ENCODE data around the gene TRIM38.
"Not testable (repeated sequence)": the region's sequence is repeated elsewhere in the genome, so short reads cannot be mapped to it uniquely, and the experiment has no call there.

TRIM38 gene

DNA sequence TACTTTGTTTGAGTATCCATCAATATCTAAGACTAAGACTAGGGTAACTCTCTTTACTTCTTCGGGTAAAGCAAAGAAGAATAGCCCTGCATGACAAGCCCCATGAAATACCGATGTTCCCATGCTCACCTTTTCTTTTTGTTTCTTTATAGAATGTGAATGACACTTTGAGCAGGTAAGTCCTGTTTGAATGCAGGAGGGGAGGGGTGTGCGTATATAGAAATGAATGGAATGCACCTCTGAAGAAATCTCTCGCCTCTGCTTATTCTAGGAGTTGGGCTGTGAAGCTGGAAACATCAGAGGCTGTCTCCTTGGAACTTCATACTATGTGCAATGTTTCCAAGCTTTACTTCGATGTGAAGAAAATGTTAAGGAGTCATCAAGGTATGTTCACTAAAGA is 10.3 kb downstream of the TRIM38 start:
- DNase-seq, result no peak

DNA sequence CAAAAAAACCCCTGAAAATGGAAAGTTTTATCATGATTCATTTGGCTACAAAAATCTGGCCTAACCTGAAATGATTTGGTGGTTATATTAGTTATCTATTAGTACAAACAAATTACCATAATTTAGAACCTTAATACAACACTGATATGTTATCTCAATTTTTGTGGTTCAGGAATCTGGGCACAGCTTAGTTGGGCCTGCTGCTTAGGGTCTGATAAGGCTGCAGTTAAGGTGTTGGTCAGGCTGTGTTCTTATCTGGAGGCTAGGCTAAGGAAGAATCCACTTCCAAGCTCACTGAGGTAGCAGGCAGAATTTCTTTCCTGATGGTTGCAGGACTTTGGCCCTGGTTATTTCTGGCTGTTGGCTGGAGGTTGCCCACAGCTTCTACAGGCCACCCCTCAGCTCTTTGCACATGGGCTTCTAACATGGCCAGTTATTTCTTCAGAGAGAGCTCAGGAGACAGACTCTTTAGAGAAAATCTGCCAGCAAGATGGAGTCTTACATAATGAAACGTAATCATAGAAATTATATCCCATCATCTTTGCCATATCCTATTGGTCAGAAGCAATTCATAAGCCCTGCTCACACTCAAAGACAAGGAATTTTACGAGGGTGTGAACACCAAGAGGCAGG is 11.4 kb downstream of the TRIM38 start:
- no peak for DNase-seq

DNA sequence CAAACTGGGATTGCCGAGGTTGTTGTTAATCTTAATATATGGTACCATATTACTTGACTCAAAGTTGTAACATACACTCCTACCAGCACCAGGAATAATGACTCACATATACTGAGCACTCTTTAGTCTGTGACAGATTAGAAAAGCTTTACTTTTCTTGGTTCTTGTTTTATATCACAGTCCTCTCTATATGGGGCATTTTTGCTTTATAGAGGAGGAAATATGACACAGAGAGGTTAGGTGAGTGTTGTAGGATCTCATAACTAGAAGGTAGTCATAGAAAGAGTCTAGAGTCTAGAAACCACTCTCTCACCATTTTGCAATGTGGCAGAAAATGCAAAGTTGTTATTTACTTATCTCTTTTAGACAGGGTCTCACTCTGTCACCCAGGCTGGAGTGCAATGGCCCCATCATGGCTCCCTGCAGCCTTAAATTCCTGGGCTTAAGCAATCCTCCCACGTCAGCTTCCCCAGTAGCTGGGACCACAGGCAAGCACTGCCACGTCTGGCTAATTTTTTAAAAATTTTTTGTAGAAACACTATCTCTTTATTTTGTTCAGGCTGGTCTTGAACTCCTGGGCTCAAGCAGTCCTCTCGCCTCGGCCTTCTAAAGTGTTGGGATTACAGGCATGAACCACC is 13.4 kb downstream of the TRIM38 start:
- no peak for DNase-seq

DNA sequence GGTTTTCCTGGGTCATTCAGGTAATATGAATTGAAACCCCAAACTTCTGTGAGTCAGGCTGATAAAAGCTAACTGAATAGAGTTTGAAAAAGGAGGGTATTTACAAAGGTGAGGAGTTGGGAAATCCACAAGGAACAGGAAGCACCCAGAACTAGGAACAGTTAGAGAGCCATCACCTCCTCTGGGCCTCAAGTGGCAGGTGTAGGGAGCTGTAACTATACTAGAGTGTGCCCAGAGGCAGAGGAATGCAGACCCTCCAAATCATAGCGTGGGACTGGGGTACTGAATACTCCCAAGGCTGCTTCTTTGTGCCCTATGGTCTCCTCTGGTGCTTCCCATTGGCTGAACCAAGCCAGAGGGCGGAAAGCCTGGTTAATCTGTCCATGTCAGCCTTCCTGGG is 18.3 kb downstream of the TRIM38 start:
- DNase-seq, result no peak

DNA sequence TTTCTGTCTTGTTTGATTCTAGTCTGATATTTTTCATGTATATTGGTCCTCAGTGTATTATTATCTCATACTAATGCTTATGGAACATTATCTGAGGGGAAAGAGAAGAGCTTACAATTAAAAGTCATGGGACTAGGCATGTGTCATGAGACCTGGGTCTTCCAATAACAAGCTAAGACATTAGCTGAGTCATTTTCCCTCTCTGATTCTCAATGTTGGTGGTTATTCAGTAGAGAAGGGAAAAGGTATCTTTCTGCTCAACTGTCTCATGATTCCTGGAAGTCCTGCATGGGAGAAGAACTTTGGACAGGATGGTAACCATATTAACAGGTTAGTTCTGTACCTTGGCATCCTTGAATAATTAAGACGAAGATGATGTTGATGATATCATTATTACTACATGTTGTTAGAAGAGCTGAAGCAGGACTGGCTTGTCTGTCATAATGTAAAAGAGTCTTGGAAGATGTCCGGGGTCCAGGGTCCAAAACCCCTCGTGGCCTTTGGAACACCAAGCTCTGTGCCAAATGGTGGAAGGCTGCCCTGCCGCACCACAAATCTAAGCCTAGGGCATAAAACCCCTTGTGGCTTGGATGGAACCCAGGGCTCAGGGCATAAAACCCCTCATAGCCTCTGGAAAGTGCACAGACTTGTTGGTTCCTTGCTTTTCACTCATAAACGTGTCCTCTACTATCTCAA is 19.1 kb downstream of the TRIM38 start:
- no peak for DNase-seq

DNA sequence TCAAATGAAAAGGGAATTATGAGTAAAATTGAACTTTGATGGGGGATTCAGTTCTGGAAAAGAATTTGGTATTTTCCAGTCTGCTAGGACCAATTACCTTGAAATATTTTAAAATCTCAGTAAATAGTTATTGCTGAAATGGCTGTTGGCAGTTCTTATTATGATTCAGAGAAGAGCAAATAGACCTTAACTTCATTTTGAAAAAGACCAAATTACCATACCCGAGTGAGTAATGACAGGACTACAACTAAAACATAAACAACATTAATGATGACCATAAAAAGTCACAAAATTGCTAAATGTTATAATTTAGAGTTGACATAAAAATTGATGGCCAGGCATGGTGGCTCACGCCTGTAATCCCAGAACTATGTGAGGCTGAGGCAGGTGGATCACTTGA is 21.7 kb downstream of the TRIM38 start:
- no peak for DNase-seq

DNA sequence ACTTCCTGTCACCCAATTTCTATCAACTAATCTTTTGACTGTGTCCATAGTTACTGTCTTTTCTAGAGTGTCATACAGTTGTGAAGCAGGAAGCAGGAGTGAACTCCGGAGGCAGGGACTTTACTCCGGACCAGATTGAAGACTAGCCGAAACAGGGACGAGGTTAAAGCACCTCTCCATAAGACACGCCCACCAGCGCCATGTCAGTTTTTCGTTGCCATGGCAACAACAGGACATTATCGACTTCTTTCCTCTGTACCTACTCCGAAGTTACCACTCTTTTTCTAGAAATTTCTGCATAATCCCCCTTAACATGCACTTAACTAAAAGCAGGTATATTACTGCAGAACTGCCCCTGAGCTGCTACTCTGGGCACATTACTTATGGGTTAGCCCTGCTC is 25.2 kb downstream of the TRIM38 start:
- DNase-seq, result no peak

DNA sequence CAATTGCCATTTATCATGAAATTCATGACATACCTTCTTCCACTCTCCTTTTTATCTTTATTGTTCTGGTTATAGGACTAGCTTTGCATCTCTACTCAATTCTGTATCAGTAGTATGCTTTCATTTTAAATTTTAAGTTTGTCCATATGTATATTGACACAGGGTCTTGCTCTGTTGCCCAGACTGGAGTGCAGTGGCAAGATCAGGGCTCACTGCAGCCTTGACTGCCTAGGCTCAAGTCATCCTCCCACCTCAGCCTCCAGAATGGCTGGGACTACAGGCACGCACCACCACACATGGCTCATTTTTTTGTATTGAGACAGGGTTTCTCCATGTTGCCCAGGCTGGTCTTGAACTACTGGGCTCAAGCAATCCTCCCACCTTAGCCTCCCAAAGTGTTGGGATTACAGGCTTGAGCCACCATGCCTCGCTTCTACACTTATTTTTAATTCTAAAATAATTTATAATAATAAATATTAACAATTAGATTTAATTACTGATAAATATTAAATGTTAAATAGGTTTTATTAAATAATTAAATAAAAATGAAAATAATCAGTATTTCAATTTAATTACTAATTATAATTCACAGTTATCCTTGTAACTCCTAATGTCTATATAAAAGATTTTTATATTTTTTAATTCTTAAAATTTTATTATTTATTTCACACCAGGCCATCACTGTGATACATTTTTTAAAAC is 27.7 kb downstream of the TRIM38 start:
- DNase-seq, result no peak

DNA sequence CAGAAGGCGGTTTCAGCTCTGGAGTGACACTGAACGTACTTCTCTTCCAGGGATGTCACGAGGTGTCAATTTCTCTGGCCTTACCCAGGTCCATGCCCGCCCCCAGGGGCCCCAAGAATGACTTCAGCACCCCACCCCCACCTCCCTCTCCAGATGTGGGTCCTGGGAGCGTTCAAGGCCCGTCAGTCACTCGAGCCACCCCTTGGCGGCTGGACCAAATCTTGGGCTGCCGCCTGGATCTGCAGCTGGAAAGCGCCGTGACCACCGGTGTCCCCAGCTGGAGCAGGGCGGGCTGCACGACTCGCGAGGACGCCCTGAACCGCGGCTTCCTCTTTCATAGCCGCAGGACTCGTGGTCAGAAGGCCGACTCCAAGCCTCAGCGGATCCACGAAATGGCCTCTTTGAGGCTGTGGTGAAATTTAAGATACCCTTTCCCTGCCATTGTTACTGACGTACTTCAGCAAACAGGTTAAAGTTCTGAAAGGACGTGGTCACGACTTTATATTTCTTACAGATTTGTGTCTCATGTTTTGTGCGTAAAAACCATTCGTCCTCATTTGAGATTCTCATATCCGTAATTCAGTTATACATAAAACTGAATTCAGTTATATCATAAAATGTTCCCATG is 29.3 kb downstream of the TRIM38 start:
- peak; percentile 96 for DNase-seq

DNA sequence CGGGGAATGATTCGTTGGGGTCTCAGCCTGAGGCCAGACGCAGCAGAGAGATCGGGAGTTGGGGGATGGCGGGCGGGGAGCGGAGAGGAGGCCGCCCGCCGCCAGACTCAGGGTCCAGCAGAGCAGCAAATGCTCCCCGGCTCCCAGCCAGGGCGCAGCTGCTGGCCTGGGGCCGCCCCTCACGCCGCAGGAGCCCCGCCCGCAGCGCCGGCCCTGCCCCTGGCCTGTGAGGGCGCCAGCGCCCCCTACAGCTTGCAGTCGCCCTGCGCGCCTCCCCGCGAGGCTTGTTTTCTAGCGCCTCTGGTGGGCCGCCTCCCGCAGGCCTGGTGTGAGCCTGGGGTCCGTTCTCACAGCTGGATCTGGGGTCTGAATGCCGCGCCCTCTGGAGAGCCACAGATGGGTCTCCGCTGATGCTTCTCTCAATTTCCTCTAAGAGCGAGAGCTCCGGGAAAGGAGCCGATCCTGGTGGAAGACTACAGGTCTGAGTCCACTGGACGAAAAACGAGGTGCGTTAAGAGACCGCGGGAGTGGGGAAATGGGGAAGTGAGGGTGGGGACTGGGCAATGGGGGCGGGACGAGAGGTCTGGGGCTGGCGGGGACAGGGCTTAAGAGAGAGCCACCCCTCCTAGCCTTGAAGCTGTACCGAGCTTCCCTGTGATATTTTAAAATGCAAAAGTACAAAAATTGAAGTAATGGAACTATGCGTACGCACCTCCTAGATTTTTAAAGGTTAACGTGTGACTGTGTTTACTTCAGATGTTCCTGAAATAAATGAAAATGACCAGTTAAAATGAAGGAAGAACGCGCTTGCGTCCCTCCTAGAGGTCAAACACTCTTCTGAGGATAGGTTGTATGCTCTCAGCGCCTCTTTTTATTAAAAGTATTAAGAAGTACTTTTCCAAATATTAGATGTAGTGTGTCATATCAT is 30.1 kb downstream of the TRIM38 start:
- DNase-seq, result peak; percentile 98

DNA sequence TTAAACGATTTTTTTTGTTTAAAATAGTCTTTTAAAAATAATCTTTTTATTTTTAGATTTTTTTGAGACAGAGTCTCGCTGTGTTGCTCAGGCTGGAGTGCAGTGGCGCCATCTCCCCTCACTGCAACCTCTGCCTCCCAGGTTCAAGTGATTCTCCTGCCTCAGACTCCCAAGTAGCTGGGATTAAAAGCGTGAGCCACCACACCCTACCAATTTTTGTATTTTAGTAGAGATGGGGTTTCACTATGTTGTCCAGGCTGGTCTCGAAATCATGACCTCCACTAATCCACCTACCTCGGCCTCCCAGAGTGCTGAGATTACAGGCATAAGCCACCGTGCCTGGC is 30.7 kb downstream of the TRIM38 start:
- DNase-seq, result peak; percentile 23

DNA sequence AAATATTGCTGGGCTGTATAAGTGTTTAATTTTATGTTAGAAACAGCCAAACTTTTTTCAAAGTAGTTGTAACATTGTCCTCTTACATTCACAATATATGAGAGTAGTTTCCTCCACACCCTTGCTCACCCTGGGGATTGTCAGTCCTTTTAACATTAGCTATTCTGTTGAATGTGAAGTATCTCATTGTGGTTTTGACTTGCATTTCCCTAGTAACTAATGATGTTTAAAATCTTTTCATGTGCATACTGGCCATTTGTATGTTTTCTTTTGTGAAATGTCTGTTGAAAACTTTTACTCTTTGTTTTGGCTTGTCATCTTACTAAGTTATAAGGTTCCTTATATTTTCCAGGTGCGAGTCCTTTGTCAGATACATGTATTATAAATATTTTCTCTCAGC is 32.9 kb downstream of the TRIM38 start:
- DNase-seq, result no peak

DNA sequence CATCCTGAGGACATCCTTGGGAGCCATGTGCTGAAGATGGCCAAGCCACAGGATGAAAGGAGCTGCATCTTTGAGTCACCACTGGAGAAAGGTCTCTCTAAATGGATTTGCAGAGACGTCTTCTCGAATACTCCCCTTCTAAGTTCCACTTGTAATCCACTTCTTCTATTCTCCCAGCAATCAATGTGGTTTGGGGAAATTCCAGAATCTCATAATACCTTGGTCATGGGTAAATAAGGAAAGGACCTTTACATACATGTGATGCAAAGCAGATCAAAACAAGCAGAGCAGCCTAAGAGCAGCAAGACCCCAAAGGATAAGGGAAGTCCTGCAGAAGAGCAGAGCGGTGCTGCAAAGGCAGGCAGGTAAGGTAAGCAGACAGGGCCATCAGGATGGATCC is 35.3 kb downstream of the TRIM38 start:
- DNase-seq, result no peak

DNA sequence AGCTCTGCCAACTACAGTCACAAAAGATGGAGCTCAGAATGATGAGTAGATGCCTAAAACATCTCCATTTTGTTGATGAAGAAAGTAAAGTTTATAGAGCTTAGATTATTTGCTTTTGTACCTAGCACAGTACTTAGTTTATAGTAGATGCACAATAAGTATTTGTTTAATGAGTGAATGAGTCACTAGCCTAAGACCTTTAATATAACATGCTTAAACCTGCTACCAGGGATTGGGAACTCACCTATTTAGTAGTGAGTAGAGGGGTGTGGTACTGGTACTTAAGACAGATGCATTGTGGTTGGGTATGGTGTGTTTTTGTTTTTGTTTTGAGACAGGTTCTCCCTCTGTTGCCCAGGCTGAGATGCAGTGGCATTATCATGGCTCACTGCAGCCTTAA is 35.8 kb downstream of the TRIM38 start:
- DNase-seq, result no peak

DNA sequence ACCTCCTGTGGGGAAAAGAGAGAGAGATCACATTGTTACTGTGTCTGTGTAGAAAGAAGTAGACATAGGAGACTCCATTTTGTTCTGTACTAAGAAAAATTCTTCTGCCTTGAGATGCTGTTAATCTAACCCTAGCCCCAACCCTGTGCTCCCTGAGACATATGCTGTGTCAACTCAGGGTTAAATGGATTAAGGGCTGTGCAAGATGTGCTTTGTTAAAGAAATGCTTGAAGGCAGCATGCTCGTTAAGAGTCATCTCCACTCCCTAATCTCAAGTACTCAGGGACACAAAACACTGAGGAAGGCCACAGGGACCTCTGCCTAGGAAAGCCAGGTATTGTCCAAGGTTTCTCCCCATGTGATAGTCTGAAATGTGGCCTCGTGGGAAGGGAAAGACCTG is 36.6 kb downstream of the TRIM38 start:
- DNase-seq, result not testable (repeated sequence)

DNA sequence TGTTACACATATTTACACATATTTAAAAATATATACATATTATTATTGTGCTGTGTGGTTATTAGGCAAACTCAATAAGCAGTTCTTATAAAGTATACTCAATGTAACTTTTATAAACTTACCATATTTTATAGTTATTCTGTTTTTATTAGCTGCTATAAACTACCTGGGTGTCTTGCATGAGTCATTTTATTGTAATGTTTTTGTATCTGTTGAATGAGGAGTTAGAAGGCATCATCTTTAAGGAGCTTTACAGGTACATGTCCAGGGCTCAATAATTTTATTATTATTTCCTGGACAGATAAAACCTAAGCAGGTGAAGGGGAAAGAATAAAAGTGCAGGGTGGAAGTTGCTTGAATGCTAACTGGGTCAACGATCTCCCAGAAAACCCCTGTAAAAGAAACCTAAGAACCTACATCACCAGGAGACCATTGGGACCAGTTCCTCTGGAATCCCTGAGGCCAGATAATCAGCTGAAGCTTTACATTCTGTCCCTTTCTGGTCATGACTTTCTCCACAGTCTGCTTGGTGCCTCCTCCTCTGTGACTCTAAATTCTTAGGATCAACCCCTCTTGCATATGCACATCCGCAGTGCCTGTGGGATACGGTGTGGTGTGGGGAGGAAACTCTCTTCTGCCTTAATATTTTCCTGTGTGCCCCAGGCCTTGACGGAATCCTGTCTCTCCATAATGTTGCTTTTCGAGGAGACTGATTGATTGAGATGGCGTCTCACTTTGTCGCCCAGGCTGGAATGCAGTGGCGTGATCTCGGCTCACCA is 38.0 kb downstream of the TRIM38 start:
- no peak for DNase-seq

DNA sequence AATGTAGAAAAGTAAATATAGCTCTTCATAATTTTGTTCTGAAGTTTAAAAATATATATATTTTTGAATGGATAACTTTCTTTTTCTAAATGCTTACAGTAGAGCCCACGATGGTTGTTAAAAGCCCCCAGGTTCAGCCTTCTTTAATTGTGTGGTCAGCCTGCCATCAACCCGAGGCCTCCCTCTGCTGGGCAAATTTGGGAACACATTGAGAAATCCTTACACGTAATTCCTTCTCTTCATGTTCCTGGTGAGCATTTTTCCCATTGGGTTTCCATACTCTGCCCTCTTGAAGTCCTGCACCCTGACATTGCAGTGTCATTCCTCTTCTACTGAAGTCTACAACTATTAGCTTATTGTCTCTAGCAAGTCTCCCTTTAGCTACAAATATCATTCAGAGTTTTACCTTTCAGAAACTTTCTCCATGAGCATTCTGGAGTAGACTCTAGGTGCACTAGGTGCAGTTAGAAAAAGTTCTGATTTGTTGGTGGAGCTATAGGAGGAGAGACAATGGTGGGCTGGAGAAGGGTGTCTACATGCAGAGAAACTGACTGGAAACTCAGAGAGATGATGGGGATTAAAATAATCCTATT is 40.6 kb downstream of the TRIM38 start:
- peak; percentile 54 for DNase-seq

DNA sequence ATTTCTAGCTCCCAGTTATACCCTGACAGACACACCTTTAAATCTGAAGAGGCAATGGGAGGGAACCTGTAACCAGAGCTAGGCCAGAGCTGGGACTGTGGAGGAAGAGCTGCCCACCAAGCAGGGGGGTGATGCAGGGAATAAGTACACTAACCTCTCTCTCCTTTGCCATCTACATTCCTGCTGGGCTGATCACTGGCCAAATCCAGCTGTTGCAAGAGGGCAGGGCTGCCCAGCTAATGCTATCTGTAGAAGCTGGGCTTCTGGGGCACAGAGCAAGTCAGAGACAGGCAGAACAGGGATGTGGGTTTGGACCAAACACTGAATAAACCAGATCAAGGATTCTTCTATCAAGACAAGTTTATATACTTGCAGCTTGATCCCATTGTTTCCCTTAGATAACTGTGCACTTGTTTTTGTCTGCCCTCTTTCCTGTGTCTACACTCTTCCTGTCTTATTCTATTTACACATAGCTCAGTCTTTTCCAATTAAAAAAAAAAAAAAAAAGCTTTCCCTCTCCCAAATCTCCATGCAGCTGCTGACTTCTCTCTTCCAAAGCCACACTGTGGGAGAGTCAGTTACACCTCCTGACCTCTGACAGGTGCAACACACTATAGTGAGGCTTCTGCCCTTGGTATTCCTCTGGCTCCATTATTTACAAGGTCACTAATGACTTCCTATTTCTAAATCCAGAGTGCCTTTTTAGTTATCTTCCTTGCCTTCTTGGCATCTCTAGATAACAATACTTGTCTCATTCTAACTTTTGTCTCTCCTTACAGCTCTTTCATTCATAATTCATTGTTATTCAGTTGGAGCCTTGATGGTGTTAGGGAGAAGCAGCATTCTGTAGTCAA is 43.7 kb downstream of the TRIM38 start:
- DNase-seq, result no peak

DNA sequence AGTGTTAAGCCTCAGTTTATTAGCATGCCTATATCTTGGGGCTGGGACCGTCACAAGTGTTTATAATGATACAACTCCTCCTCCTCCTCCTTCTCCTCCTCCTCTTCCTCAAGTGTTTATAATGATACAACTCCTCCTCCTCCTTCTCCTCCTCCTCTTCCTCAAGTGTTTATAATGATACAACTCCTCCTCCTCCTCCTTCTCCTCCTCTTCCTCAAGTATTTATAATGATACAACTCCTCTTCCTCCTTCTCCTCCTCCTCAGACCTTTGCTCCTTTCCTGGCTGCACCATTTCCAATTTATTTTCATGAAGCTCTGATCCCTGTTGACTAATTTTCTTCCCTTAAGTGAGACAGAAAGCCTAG is 44.3 kb downstream of the TRIM38 start:
- DNase-seq, result not testable (repeated sequence)

DNA sequence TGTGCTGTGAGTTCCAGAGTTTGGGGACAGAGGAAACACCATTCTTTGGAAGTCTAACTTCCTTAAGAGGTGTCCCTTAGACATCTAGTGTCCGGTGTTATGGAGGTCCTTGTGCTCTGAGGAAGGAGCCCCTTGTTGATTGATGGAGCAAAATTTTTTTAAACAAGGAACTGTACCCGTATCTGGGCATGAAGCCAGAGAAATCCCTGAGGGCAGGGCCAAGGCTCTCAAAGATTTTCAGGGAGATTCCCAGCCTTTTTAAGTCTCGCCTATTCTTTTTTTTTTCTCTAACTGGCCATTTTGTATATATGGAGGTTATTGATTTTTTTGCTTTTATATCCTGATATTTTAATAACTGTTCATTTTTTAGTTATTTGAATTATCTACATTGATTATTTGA is 45.9 kb downstream of the TRIM38 start:
- DNase-seq, result no peak
